Measurements from ENCODE around the gene BAK1. TPM values are rescaled to one million over a fixed set of nuclear protein-coding genes. Genes with fewer than 3 reads are reported as not detected.
"Not testable (repeated sequence)": the region's sequence is repeated elsewhere in the genome, so short reads cannot be mapped to it uniquely, and the experiment has no call there.

Gene BAK1
- total RNA-seq, 1 donor, result 9.9 TPM

- no peak for DNase-seq (ENCODE audit: low read depth)
- TF ChIP-seq, protein P1, sequence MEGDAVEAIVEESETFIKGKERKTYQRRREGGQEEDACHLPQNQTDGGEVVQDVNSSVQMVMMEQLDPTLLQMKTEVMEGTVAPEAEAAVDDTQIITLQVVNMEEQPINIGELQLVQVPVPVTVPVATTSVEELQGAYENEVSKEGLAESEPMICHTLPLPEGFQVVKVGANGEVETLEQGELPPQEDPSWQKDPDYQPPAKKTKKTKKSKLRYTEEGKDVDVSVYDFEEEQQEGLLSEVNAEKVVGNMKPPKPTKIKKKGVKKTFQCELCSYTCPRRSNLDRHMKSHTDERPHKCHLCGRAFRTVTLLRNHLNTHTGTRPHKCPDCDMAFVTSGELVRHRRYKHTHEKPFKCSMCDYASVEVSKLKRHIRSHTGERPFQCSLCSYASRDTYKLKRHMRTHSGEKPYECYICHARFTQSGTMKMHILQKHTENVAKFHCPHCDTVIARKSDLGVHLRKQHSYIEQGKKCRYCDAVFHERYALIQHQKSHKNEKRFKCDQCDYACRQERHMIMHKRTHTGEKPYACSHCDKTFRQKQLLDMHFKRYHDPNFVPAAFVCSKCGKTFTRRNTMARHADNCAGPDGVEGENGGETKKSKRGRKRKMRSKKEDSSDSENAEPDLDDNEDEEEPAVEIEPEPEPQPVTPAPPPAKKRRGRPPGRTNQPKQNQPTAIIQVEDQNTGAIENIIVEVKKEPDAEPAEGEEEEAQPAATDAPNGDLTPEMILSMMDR (IDR thresholded peaks at IDR 0.05; ENCODE audit: insufficient read depth, low read length), result no peak
- H3K4me3 ChIP-seq (ENCODE audit: low read depth, low read length), result no peak overlapping the region
These were observed 27.8 kb downstream of the BAK1 start for GRCh38 chr6:33552252-33552651.

DNA sequence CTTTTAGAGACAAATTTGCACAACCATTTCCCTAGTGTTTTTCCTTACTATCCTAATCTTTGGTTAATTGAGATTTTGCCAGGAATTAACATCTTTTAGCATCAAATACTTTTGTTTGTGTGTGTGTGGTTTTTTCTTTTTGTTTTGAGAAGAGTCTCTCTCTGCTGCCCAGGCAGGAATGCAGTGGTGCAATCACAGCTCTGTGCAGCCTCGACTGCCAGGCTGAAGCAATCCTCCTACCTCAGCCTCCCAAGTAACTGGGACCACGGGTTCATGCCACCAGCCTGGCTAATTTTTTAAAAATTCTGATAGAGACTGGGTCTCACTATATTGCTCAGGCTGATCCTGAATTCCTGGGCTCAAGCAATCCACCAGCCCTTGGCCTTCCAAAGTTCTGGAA is 28.5 kb downstream of the BAK1 start:
- no peak overlapping the region for H3K4me3 ChIP-seq (ENCODE audit: low read depth, low read length)
- DNase-seq (ENCODE audit: low read depth), result no peak

GRCh38 chr6:33549896-33550295 is 30.2 kb downstream of the BAK1 start:
- DNase-seq (ENCODE audit: low read depth), result no peak
- H3K4me3 ChIP-seq (ENCODE audit: low read depth, low read length), result no peak overlapping the region
- TF ChIP-seq, protein P1 (IDR thresholded peaks at IDR 0.05; ENCODE audit: insufficient read depth, low read length), result no peak

More for the DNA sequence above, 28.5 kb downstream of the BAK1 start:
- TF ChIP-seq, protein P1 (IDR thresholded peaks at IDR 0.05; ENCODE audit: insufficient read depth, low read length), result no peak

DNA sequence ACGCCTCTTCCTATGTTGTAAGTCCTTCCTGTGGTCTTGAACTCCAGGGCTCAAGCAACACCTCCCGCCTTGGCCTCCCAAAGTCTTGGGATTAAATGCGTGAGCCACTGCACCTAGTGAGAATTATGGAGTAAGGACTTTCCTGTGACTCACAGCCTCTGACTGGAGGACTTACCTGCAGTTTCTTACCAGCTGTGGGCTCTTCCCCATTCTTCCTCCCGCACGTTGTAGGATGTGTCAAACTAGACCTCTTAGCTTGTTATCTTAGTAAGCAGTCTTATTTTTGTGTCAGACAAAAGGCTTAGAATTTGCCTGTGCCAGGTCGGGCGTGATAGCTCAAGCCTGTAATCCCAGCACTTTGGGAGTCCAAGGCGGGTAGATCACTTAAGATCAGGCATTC is 30.9 kb downstream of the BAK1 start:
- DNase-seq (ENCODE audit: low read depth), result no peak

GRCh38 chr6:33547499-33547898 is 32.6 kb downstream of the BAK1 start:
- DNase-seq (ENCODE audit: low read depth), result no peak
- TF ChIP-seq, protein P1 (IDR thresholded peaks at IDR 0.05; ENCODE audit: insufficient read depth, low read length), result no peak
- no peak overlapping the region for H3K4me3 ChIP-seq (ENCODE audit: low read depth, low read length)

More for the DNA sequence above, 30.9 kb downstream of the BAK1 start:
- H3K4me3 ChIP-seq (ENCODE audit: low read depth, low read length), result no peak overlapping the region
- TF ChIP-seq, protein P1 (IDR thresholded peaks at IDR 0.05; ENCODE audit: insufficient read depth, low read length), result no peak

DNA sequence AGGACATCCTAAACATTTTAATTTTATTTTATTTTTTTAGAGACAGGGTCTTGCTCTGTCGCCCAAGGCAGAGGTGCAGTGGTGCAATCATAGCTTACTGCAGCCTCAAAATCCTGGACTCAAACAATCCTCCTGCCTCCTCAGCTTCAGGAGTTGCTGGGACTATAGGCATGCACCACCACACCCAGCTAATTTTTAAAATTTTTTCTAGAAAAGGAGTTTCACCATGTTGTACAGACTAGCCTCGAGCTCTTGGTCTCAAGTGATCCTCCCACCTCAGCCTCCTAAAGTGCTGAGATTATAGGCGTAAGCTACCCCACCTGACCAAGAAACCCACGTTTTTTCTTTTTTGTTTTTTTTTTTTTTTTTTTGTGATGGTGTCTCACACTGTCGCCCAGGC is 33.3 kb downstream of the BAK1 start:
- TF ChIP-seq, protein P1 (IDR thresholded peaks at IDR 0.05; ENCODE audit: insufficient read depth, low read length), result no peak

DNA sequence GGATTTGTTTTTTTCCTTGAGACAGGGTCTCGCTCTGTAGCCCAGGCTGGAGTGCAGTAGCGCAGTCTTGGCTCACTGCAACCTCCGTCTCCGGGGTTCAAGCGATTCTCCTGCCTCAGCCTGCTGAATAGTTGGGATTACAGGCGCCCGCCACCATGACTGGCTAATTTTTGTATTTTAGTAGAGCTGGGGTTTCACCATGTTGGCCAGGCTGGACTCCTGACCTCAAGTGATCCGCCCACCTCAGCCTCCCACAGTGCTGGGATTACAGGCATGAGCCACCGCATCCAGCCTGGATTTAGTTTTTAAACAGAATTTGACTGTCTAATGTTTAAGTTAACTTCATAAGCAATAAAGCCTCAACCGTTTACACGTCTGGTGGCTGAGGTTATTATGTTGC is 34.8 kb downstream of the BAK1 start:
- DNase-seq (ENCODE audit: low read depth); H3K4me3 ChIP-seq (ENCODE audit: low read depth, low read length): not testable (repeated sequence)

More for the DNA sequence above, 33.3 kb downstream of the BAK1 start:
- no peak for DNase-seq (ENCODE audit: low read depth)
- H3K4me3 ChIP-seq (ENCODE audit: low read depth, low read length), result no peak overlapping the region
